Measurements from ENCODE around the gene SRPRA.

Gene SRPRA

GRCh38 chr11:126225295-126225665 lies 43.4 kb downstream of the SRPRA start:
- no peak overlapping the region for H3K27ac ChIP-seq (ENCODE audit: low read depth, low read length)
- H2AFZ ChIP-seq (ENCODE audit: low read depth, low read length, severe bottlenecking), result no peak overlapping the region
- H3K9ac ChIP-seq (ENCODE audit: low read length), result no peak overlapping the region
- no peaks in the 10 kb centered on the region for H3K9me2 ChIP-seq (replicated peaks; ENCODE audit: insufficient read depth, low read length)
- no peak overlapping the region for H3K4me2 ChIP-seq (ENCODE audit: low read depth, low read length, poor library complexity, severe bottlenecking)
- H3K4me3 ChIP-seq (ENCODE audit: insufficient read depth, low read length, poor library complexity, severe bottlenecking), result no peak overlapping the region
- H3K79me2 ChIP-seq (ENCODE audit: insufficient read depth, low read length), result peaks cover 16% of the 10 kb centered on the region; the same call in 1 of the 2 replicates
- no peaks in the 10 kb centered on the region for H3K9me3 ChIP-seq (ENCODE audit: insufficient read depth, low read length)
- TF ChIP-seq EZH2phosphoT487 (conservative IDR thresholded peaks at IDR 0.05; ENCODE audit: low read length) (no peak), CTCF (IDR thresholded peaks at IDR 0.05; ENCODE audit: insufficient read depth, low read length, poor library complexity, severe bottlenecking) (no peak)
- no peaks in the 10 kb centered on the region for H3F3A ChIP-seq (ENCODE audit: insufficient read depth)
- no peaks in the 10 kb centered on the region for H4K20me1 ChIP-seq (ENCODE audit: low read depth, low read length)
- H3K27me3 ChIP-seq (ENCODE audit: low read length), result no peaks in the 10 kb centered on the region
- no peaks in the 10 kb centered on the region for H3K36me3 ChIP-seq (ENCODE audit: low read length)

GRCh38 chr11:126224647-126225294 lies 43.9 kb downstream of the SRPRA start:
- H3K27me3 ChIP-seq (ENCODE audit: low read length), result no peaks in the 10 kb centered on the region
- H3F3A ChIP-seq (ENCODE audit: insufficient read depth), result no peaks in the 10 kb centered on the region
- no peak overlapping the region for H3K4me3 ChIP-seq (ENCODE audit: insufficient read depth, low read length, poor library complexity, severe bottlenecking)
- H3K9ac ChIP-seq (ENCODE audit: low read length), result no peak overlapping the region
- no peaks in the 10 kb centered on the region for H3K9me3 ChIP-seq (ENCODE audit: insufficient read depth, low read length)
- TF ChIP-seq EZH2phosphoT487 (conservative IDR thresholded peaks at IDR 0.05; ENCODE audit: low read length), result no peak
- no peak for TF ChIP-seq CTCF (IDR thresholded peaks at IDR 0.05; ENCODE audit: insufficient read depth, low read length, poor library complexity, severe bottlenecking)
- H3K9me2 ChIP-seq (replicated peaks; ENCODE audit: insufficient read depth, low read length), result no peaks in the 10 kb centered on the region
- H3K4me2 ChIP-seq (ENCODE audit: low read depth, low read length, poor library complexity, severe bottlenecking), result no peak overlapping the region
- H2AFZ ChIP-seq (ENCODE audit: low read depth, low read length, severe bottlenecking), result no peak overlapping the region
- H3K79me2 ChIP-seq (ENCODE audit: insufficient read depth, low read length), result peaks cover 20% of the 10 kb centered on the region; the same call in 1 of the 2 replicates
- no peaks in the 10 kb centered on the region for H3K36me3 ChIP-seq (ENCODE audit: low read length)
- H4K20me1 ChIP-seq (ENCODE audit: low read depth, low read length), result no peaks in the 10 kb centered on the region
- no peak overlapping the region for H3K27ac ChIP-seq (ENCODE audit: low read depth, low read length)

GRCh38 chr11:126219547-126219946 lies 49.1 kb downstream of the SRPRA start:
- Histone ChIP-seq H3K4me2 (ENCODE audit: low read depth, low read length, poor library complexity, severe bottlenecking) (no peak overlapping the region), H3K36me3 (ENCODE audit: low read length) (no peaks in the 10 kb centered on the region), H3K27ac (ENCODE audit: low read depth, low read length) (no peak overlapping the region), H3K9me2 (replicated peaks; ENCODE audit: insufficient read depth, low read length) (no peaks in the 10 kb centered on the region), H3F3A (ENCODE audit: insufficient read depth) (no peaks in the 10 kb centered on the region), H2AFZ (ENCODE audit: low read depth, low read length, severe bottlenecking) (no peak overlapping the region), H3K79me2 (ENCODE audit: insufficient read depth, low read length) (peaks cover 25% of the 10 kb centered on the region; the same call in 1 of the 2 replicates), H3K27me3 (ENCODE audit: low read length) (no peaks in the 10 kb centered on the region), H4K20me1 (ENCODE audit: low read depth, low read length) (no peaks in the 10 kb centered on the region), H3K9me3 (ENCODE audit: insufficient read depth, low read length) (no peaks in the 10 kb centered on the region), H3K4me3 (ENCODE audit: insufficient read depth, low read length, poor library complexity, severe bottlenecking) (no peak overlapping the region), H3K9ac (ENCODE audit: low read length) (no peak overlapping the region)
- no peak for TF ChIP-seq EZH2phosphoT487 (conservative IDR thresholded peaks at IDR 0.05; ENCODE audit: low read length)
- no peak for TF ChIP-seq CTCF (IDR thresholded peaks at IDR 0.05; ENCODE audit: insufficient read depth, low read length, poor library complexity, severe bottlenecking)

Data from SU-DHL-6 (cell line).